NT2/D1 (cell line): ENCODE measurements around the gene BABAM2.

ENCODE experiments used
- DNase-seq: peaks from one replicate; pipeline ENCODE4 v3.0.0-alpha.2; 2011; ENCODE audit warnings: low read depth, low spot score
- H3K27me3 ChIP-seq: 2 replicates; pipeline ENCODE4 v1.6.0; 2011; ENCODE audit warnings: mild to moderate bottlenecking; ENCODE audit not compliant: insufficient read length, insufficient read depth
- H3K36me3 ChIP-seq: 2 replicates; pipeline ENCODE4 v1.6.1; 2011; ENCODE audit warnings: mild to moderate bottlenecking, low read length, mixed read lengths; ENCODE audit not compliant: insufficient read depth, insufficient read length
- H3K4me1 ChIP-seq: 2 replicates; pipeline ENCODE4 v1.5.1; 2011; ENCODE audit not compliant: insufficient read depth, insufficient read length
- H3K4me3 ChIP-seq: 2 replicates; pipeline ENCODE4 v1.5.1; 2011; ENCODE audit warnings: low read depth; ENCODE audit not compliant: insufficient read length
- H3K9ac ChIP-seq: 2 replicates; pipeline ENCODE4 v1.6.0; 2011; ENCODE audit warnings: low read depth; ENCODE audit not compliant: insufficient read length
- H3K9me3 ChIP-seq: 2 replicates; pipeline ENCODE4 v1.5.1; 2011; ENCODE audit warnings: mild to moderate bottlenecking, low read length; ENCODE audit not compliant: insufficient read depth
- SUZ12 ChIP-seq: IDR thresholded peaks from 2 replicates; pipeline ENCODE4 v1.6.1; 2011; ENCODE audit not compliant: insufficient read length, insufficient read depth; ENCODE audit errors: extremely low read depth
- YY1 ChIP-seq: IDR thresholded peaks from 2 replicates; pipeline ENCODE4 v1.6.1; 2011; ENCODE audit not compliant: insufficient read length, insufficient read depth
- ZNF274 ChIP-seq: IDR thresholded peaks from 2 replicates; pipeline ENCODE4 v1.6.1; 2011; ENCODE audit warnings: mild to moderate bottlenecking, low read depth, low read length

BABAM2 gene

GRCh38 chr2:28311660-28312249, 421.2 kb downstream of the BABAM2 start:
- Histone ChIP-seq H3K27me3 (no peaks in the 10 kb centered on the region), H3K9ac (no peak overlapping the region), H3K9me3 (no peaks in the 10 kb centered on the region), H3K36me3 (no peaks in the 10 kb centered on the region), H3K4me1 (no peaks in the 10 kb centered on the region), H3K4me3 (no peak overlapping the region)
- no peak for DNase-seq
- TF ChIP-seq SUZ12: no peak
- no peak for TF ChIP-seq YY1
- no peak for TF ChIP-seq ZNF274

- Histone ChIP-seq H3K4me1 (no peaks in the 10 kb centered on the region), H3K9me3 (no peaks in the 10 kb centered on the region), H3K36me3 (no peaks in the 10 kb centered on the region), H3K27me3 (no peaks in the 10 kb centered on the region), H3K9ac (no peak overlapping the region), H3K4me3 (no peak overlapping the region)
- no peak for TF ChIP-seq YY1
- TF ChIP-seq ZNF274: no peak
- no peak for TF ChIP-seq SUZ12
- no peak for DNase-seq
Observed at GRCh38 chr2:28312307-28313219, 422.0 kb downstream of the BABAM2 start.

- Histone ChIP-seq H3K36me3 (no peaks in the 10 kb centered on the region), H3K27me3 (no peaks in the 10 kb centered on the region), H3K9me3 (no peaks in the 10 kb centered on the region), H3K9ac (no peak overlapping the region), H3K4me1 (no peaks in the 10 kb centered on the region), H3K4me3 (no peak overlapping the region)
- DNase-seq: no peak
- TF ChIP-seq SUZ12: no peak
- no peak for TF ChIP-seq YY1
- TF ChIP-seq ZNF274: no peak
Observed at GRCh38 chr2:28313220-28313784, 422.8 kb downstream of the BABAM2 start.

- no peak overlapping the region for H3K4me3 ChIP-seq
- no peak for DNase-seq
- no peaks in the 10 kb centered on the region for H3K27me3 ChIP-seq
- no peaks in the 10 kb centered on the region for H3K9me3 ChIP-seq
- TF ChIP-seq YY1: no peak
- TF ChIP-seq ZNF274: no peak
- no peak for TF ChIP-seq SUZ12
- peaks cover 9% of the 10 kb centered on the region for H3K4me1 ChIP-seq
- no peak overlapping the region for H3K9ac ChIP-seq
- no peaks in the 10 kb centered on the region for H3K36me3 ChIP-seq
Observed at GRCh38 chr2:28314968-28315367, 424.4 kb downstream of the BABAM2 start.

GRCh38 chr2:28316546-28317335, 426.2 kb downstream of the BABAM2 start:
- Histone ChIP-seq H3K9me3 (no peaks in the 10 kb centered on the region), H3K27me3 (no peaks in the 10 kb centered on the region), H3K4me3 (no peak overlapping the region), H3K4me1 (peaks cover 16% of the 10 kb centered on the region), H3K9ac (no peak overlapping the region), H3K36me3 (no peaks in the 10 kb centered on the region)
- no peak for TF ChIP-seq SUZ12
- no peak for DNase-seq

- Histone ChIP-seq H3K4me1 (peaks cover 21% of the 10 kb centered on the region), H3K4me3 (no peak overlapping the region), H3K27me3 (no peaks in the 10 kb centered on the region), H3K9ac (no peak overlapping the region), H3K36me3 (no peaks in the 10 kb centered on the region), H3K9me3 (no peaks in the 10 kb centered on the region)
- TF ChIP-seq SUZ12: no peak
- no peak for TF ChIP-seq YY1
- no peak for TF ChIP-seq ZNF274
- DNase-seq: no peak
Observed at GRCh38 chr2:28317390-28317789, 426.9 kb downstream of the BABAM2 start.
